ENCODE results near the gene ACBD3. TPM values are rescaled to one million over a fixed set of nuclear protein-coding genes. Genes with fewer than 3 reads are reported as not detected.

The ACBD3 gene
- total RNA-seq, 1 experiment from 2014 or later = 93.9 TPM

DNA sequence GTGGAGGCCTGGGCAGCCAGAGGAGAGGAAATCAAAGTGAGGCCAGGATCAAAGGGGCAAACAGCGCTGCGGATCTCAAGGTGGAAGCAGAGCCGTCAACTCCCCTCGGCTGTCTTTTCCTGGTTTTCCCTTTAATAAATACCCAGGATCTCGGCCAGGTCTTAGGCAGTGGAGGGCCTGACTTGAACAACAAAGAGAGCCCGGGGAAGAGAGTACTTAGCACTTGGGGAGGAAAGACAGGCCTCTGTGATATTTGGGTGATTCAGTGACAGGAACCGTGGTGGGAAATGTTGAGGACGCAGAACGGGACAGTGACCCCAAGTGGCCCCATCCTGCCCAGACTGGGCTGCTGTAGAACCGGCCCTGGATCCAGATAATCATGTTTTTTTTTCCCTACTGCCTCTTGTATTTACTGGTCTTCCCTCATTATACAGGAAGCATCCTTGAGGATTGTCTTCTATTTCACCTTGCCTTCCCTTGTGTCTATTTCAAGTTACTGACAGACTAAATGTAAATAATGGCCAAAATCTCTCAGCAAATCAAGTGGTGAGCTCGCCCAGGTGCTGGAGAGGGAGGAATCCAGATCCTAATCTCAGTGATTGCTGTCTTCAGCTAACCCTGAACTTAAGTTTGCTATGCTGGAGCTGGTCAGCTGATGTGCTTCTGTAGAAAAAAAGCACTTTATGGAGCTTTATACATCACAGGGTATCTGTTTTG, 34.1 kb upstream of the ACBD3 start:
- TF ChIP-seq, protein P1, sequence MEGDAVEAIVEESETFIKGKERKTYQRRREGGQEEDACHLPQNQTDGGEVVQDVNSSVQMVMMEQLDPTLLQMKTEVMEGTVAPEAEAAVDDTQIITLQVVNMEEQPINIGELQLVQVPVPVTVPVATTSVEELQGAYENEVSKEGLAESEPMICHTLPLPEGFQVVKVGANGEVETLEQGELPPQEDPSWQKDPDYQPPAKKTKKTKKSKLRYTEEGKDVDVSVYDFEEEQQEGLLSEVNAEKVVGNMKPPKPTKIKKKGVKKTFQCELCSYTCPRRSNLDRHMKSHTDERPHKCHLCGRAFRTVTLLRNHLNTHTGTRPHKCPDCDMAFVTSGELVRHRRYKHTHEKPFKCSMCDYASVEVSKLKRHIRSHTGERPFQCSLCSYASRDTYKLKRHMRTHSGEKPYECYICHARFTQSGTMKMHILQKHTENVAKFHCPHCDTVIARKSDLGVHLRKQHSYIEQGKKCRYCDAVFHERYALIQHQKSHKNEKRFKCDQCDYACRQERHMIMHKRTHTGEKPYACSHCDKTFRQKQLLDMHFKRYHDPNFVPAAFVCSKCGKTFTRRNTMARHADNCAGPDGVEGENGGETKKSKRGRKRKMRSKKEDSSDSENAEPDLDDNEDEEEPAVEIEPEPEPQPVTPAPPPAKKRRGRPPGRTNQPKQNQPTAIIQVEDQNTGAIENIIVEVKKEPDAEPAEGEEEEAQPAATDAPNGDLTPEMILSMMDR (IDR thresholded peaks at IDR 0.05; ENCODE audit: unreplicated experiment) = no peak

GRCh38 chr1:226217273-226217672, 30.7 kb upstream of the ACBD3 start:
- no TSS peak for BruUV-seq (replicated peaks)
- CTCF ChIA-PET = interaction anchor here (0.5 to 3.2 kb wide), 4 partner anchors 20 to 116 kb away, joined by 3 to 20 read pairs (median 6); no protein-coding TSS in a partner anchor
- no peaks in the 10 kb centered on the region for H3K4me1 Mint-ChIP-seq (ENCODE audit: insufficient read depth, unreplicated experiment)
- H3K27ac Mint-ChIP-seq (ENCODE audit: low read depth, unreplicated experiment) = no peak overlapping the region
- no peaks in the 10 kb centered on the region for H3K27me3 Mint-ChIP-seq (ENCODE audit: insufficient read depth, unreplicated experiment)
- H3K36me3 Mint-ChIP-seq (ENCODE audit: insufficient read depth, unreplicated experiment) = no peaks in the 10 kb centered on the region
- intact Hi-C loops (cut with micrococcal nuclease) = no loop called here
- H3K9me3 Mint-ChIP-seq (ENCODE audit: unreplicated experiment) = no peaks in the 10 kb centered on the region
- H3K4me3 Mint-ChIP-seq (ENCODE audit: unreplicated experiment) = no peak overlapping the region
- POLR2A ChIA-PET = no interaction called here
- no peak for DNase-seq (ENCODE audit: unreplicated experiment)
- TF ChIP-seq, protein P1 (IDR thresholded peaks at IDR 0.05; ENCODE audit: unreplicated experiment) = no peak

More for the DNA sequence above, 34.1 kb upstream of the ACBD3 start:
- POLR2A ChIA-PET = no interaction called here
- Mint-ChIP-seq H3K27ac (ENCODE audit: low read depth, unreplicated experiment) (no peak overlapping the region), H3K27me3 (ENCODE audit: insufficient read depth, unreplicated experiment) (no peaks in the 10 kb centered on the region), H3K4me3 (ENCODE audit: unreplicated experiment) (no peak overlapping the region), H3K9me3 (ENCODE audit: unreplicated experiment) (no peaks in the 10 kb centered on the region), H3K4me1 (ENCODE audit: insufficient read depth, unreplicated experiment) (no peaks in the 10 kb centered on the region), H3K36me3 (ENCODE audit: insufficient read depth, unreplicated experiment) (no peaks in the 10 kb centered on the region)
- intact Hi-C loops (cut with micrococcal nuclease) = no loop called here
- BruUV-seq (replicated peaks) = no TSS peak
- CTCF ChIA-PET = interaction anchor here (0.6 to 0.9 kb wide), 3 partner anchors 26 to 1324 kb away, joined by 3 to 4 read pairs (median 3); no protein-coding TSS in a partner anchor
- no peak for DNase-seq (ENCODE audit: unreplicated experiment)

DNA sequence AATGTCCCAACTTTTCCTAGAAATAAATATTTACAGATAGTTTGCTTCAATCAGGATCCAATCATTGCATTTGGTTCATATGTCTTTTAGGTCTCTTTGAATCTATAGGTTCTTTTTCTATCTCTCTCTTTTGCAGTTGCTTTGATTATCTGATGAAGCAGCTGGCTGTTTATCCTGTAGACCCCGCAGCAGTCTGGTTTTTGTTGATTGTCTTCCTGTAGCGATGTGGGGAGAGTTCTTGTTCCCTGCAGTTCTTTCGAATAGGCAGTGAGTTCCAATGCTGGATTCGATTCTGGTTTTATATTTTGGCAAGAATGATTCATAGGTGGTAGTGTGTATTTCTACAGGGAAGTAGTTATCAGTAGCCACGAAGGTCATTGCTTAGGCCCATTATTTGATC, 29.5 kb upstream of the ACBD3 start:
- POLR2A ChIA-PET = no interaction called here
- Mint-ChIP-seq H3K4me1 (ENCODE audit: insufficient read depth, unreplicated experiment) (no peaks in the 10 kb centered on the region), H3K27me3 (ENCODE audit: insufficient read depth, unreplicated experiment) (no peaks in the 10 kb centered on the region), H3K4me3 (ENCODE audit: unreplicated experiment) (no peak overlapping the region), H3K36me3 (ENCODE audit: insufficient read depth, unreplicated experiment) (no peaks in the 10 kb centered on the region), H3K27ac (ENCODE audit: low read depth, unreplicated experiment) (no peak overlapping the region), H3K9me3 (ENCODE audit: unreplicated experiment) (no peaks in the 10 kb centered on the region)
- BruUV-seq (replicated peaks) = no TSS peak
- TF ChIP-seq, protein P1 (IDR thresholded peaks at IDR 0.05; ENCODE audit: unreplicated experiment) = no peak
- no peak for DNase-seq (ENCODE audit: unreplicated experiment)
- intact Hi-C loops (cut with micrococcal nuclease) = no loop called here
- CTCF ChIA-PET = interaction anchor here (0.7 to 3.2 kb wide), 3 partner anchors 13 to 377 kb away, joined by 3 to 20 read pairs (median 4); no protein-coding TSS in a partner anchor

GRCh38 chr1:226215239-226215638, 28.7 kb upstream of the ACBD3 start:
- Mint-ChIP-seq H3K27me3 (ENCODE audit: insufficient read depth, unreplicated experiment) (no peaks in the 10 kb centered on the region), H3K4me1 (ENCODE audit: insufficient read depth, unreplicated experiment) (no peaks in the 10 kb centered on the region)

More at GRCh38 chr1:226215239-226215638, 28.7 kb upstream of the ACBD3 start:
- DNase-seq (ENCODE audit: unreplicated experiment) = no peak
- Mint-ChIP-seq H3K4me3 (ENCODE audit: unreplicated experiment) (no peak overlapping the region), H3K27ac (ENCODE audit: low read depth, unreplicated experiment) (peak overlapping the region; percentile 78), H3K36me3 (ENCODE audit: insufficient read depth, unreplicated experiment) (no peaks in the 10 kb centered on the region), H3K9me3 (ENCODE audit: unreplicated experiment) (no peaks in the 10 kb centered on the region)
- TF ChIP-seq, protein P1 (IDR thresholded peaks at IDR 0.05; ENCODE audit: unreplicated experiment) = no peak
- POLR2A ChIA-PET = no interaction called here
- no TSS peak for BruUV-seq (replicated peaks)
- intact Hi-C loops (cut with micrococcal nuclease) = no loop called here
- CTCF ChIA-PET = interaction anchor here (0.5 to 1.3 kb wide), 3 partner anchors 12 to 395 kb away, joined by 3 read pairs; no protein-coding TSS in a partner anchor
